GM23338 (cell line): ENCODE data around the gene NLGN1. TPM values are rescaled to one million over a fixed set of nuclear protein-coding genes. Genes with fewer than 3 reads are reported as not detected.

Experiments used
- ATAC-seq: fragments of 200-7000 bp; cut with Tn5 transposase; 3 replicates; pipeline ENCODE4 v1.9.1; 2020
- DNase-seq: peaks from one replicate; pipeline ENCODE4 v3.0.0-alpha.2; 2015; ENCODE audit warnings: low spot score
- H2AFZ ChIP-seq: fragments of 200-600 bp; sonication (generic); 2 replicates; pipeline ENCODE4 v1.8.0; 2016; ENCODE audit warnings: antibody characterized with exemption, mild to moderate bottlenecking, moderate library complexity
- H3F3A ChIP-seq: fragments of 200-600 bp; sonication (generic); replicated peaks from 2 replicates; pipeline ENCODE4 v1.8.0; 2017; ENCODE audit warnings: antibody characterized with exemption, mixed run types, low read depth
- H3K27ac ChIP-seq: fragments of 200-600 bp; sonication (generic); 2 replicates; pipeline ENCODE4 v1.6.1; 2016; ENCODE audit warnings: low read depth
- H3K27me3 ChIP-seq: fragments of 200-600 bp; sonication (generic); 2 replicates; pipeline ENCODE4 v1.8.0; 2016; ENCODE audit warnings: mild to moderate bottlenecking, mixed run types, moderate library complexity; ENCODE audit not compliant: insufficient read depth
- H3K36me3 ChIP-seq: fragments of 200-600 bp; sonication (generic); 2 replicates; pipeline ENCODE4 v1.8.0; 2016; ENCODE audit warnings: mild to moderate bottlenecking; ENCODE audit not compliant: insufficient read depth
- H3K4me1 ChIP-seq: fragments of 200-600 bp; sonication (generic); 2 replicates; pipeline ENCODE4 v1.8.0; 2016; ENCODE audit warnings: mild to moderate bottlenecking, moderate library complexity; ENCODE audit not compliant: insufficient read depth
- H3K4me2 ChIP-seq: fragments of 200-600 bp; sonication (generic); 2 replicates; pipeline ENCODE4 v1.7.1; 2017; ENCODE audit warnings: mixed run types
- H3K4me3 ChIP-seq: fragments of 200-600 bp; sonication (generic); 2 replicates; pipeline ENCODE4 v1.6.1; 2016; ENCODE audit warnings: mixed run types
- H3K79me2 ChIP-seq: fragments of 200-600 bp; sonication (generic); replicated peaks from 2 replicates; pipeline ENCODE4 v1.8.0; 2017; ENCODE audit warnings: mild to moderate bottlenecking; ENCODE audit not compliant: insufficient read depth
- H3K9me2 ChIP-seq: fragments of 200-600 bp; sonication (generic); 2 replicates; pipeline ENCODE4 v1.8.0; 2017; ENCODE audit not compliant: insufficient read depth
- H4K20me1 ChIP-seq: fragments of 200-600 bp; sonication (generic); replicated peaks from 2 replicates; pipeline ENCODE4 v1.8.0; 2017; ENCODE audit warnings: mild to moderate bottlenecking; ENCODE audit not compliant: insufficient read depth
- H3K27ac Mint-ChIP-seq: 2 replicates; pipeline ENCODE4 v1.8.0; 2020; ENCODE audit warnings: inconsistent platforms, mild to moderate bottlenecking, moderate library complexity, mixed read lengths
- H3K27me3 Mint-ChIP-seq: 3 replicates; pipeline ENCODE4 v1.8.0; 2022; ENCODE audit warnings: low read depth, mild to moderate bottlenecking, moderate library complexity, mixed read lengths, inconsistent platforms; ENCODE audit not compliant: insufficient read depth, poor library complexity
- H3K36me3 Mint-ChIP-seq: 3 replicates; pipeline ENCODE4 v1.8.0; 2021; ENCODE audit warnings: low read depth, mild to moderate bottlenecking, inconsistent platforms, moderate library complexity, mixed read lengths
- H3K4me1 Mint-ChIP-seq: 3 replicates; pipeline ENCODE4 v1.8.0; 2020; ENCODE audit warnings: mild to moderate bottlenecking, inconsistent platforms, mixed read lengths
- H3K4me3 Mint-ChIP-seq: 3 replicates; pipeline ENCODE4 v1.8.0; 2021; ENCODE audit warnings: moderate library complexity, mild to moderate bottlenecking, inconsistent platforms, mixed read lengths
- H3K9me3 Mint-ChIP-seq: 3 replicates; pipeline ENCODE4 v1.8.0; 2020; ENCODE audit warnings: moderate library complexity, mild to moderate bottlenecking, inconsistent platforms, mixed read lengths
- CREB1 ChIP-seq: fragments of 250-450 bp; sonication (Bioruptor Pico); IDR thresholded peaks from 2 replicates; pipeline ENCODE4 v1.5.0; 2020; ENCODE audit warnings: low read depth, mild to moderate bottlenecking, moderate library complexity
- CTCF ChIP-seq, 2 experiments: fragments of 200-600 bp in 1 of 2; sonication (generic) in 1 of 2; conservative IDR thresholded peaks; 2 replicates each; pipeline versions ENCODE4 v1.5.1 to v1.6.1; 2016 to 2017; ENCODE audit warnings: antibody characterized with exemption in 2 of 2, low read depth in 2 of 2, mild to moderate bottlenecking in 2 of 2, moderate library complexity in 1 of 2
- EZH2 ChIP-seq: fragments of 200-600 bp; sonication (generic); IDR thresholded peaks from one replicate; pipeline ENCODE4 v1.8.0; 2017; ENCODE audit warnings: antibody characterized with exemption, mild to moderate bottlenecking, low read depth; ENCODE audit not compliant: unreplicated experiment
- JUNB ChIP-seq: IDR thresholded peaks from one replicate; pipeline ENCODE4 v1.6.1; 2016; ENCODE audit warnings: antibody characterized with exemption; ENCODE audit not compliant: unreplicated experiment
- NANOG ChIP-seq: IDR thresholded peaks from 2 replicates; pipeline ENCODE4 v1.6.1; 2016; ENCODE audit warnings: antibody characterized with exemption, borderline replicate concordance
- POLR2AphosphoS5 ChIP-seq: IDR thresholded peaks from 2 replicates; pipeline ENCODE4 v1.6.1; 2016; ENCODE audit warnings: antibody characterized with exemption, low read depth
- REST ChIP-seq: IDR thresholded peaks from one replicate; pipeline ENCODE4 v1.6.1; 2018; ENCODE audit warnings: antibody characterized with exemption; ENCODE audit not compliant: unreplicated experiment
- STAT1 ChIP-seq: IDR thresholded peaks from one replicate; pipeline ENCODE4 v1.6.1; 2016; ENCODE audit warnings: antibody characterized with exemption; ENCODE audit not compliant: unreplicated experiment
- ZNF114 ChIP-seq: fragments of 250-450 bp; sonication (Bioruptor Pico); IDR thresholded peaks from 2 replicates; pipeline ENCODE4 v1.5.0; 2020; ENCODE audit warnings: mild to moderate bottlenecking, moderate library complexity
- ZNF462 ChIP-seq: fragments of 250-450 bp; sonication (Bioruptor Pico); IDR thresholded peaks from 2 replicates; pipeline ENCODE4 v1.5.0; 2020; ENCODE audit warnings: mild to moderate bottlenecking, moderate library complexity
- polyA plus RNA-seq: library from polyadenylated mRNA; unstranded; fragments of >200 nt; fragmentation: Nextera tagmentation; extraction: Ambion mirVana; gene quantifications from 2 replicates; pipeline ENCODE4 v1.2.1, GENCODE V29; 2016
- total RNA-seq: library from RNA; depleted of rRNA; stranded (reverse); fragments of >200 nt; shearing (Covaris generic); gene quantifications from 2 replicates; pipeline ENCODE4 v1.2.3, GENCODE V29; 2014

NLGN1 gene
- total and polyA plus RNA-seq, 2 experiments from 2014 or later: 6.5 to 18.6 TPM

- DNase-seq: no peak
- Histone ChIP-seq H3K4me3 (no peak overlapping the region), H4K20me1 (no peaks in the 10 kb centered on the region), H3K4me2 (no peak overlapping the region), H3K9me2 (no peaks in the 10 kb centered on the region), H3K36me3 (no peaks in the 10 kb centered on the region), H3K27me3 (no peaks in the 10 kb centered on the region), H3K79me2 (no peaks in the 10 kb centered on the region), H3K4me1 (no peaks in the 10 kb centered on the region), H2AFZ (no peak overlapping the region), H3F3A (no peaks in the 10 kb centered on the region), H3K27ac (no peak overlapping the region)
- ATAC-seq: no peak
- Mint-ChIP-seq H3K27me3 (no peaks in the 10 kb centered on the region), H3K9me3 (no peaks in the 10 kb centered on the region), H3K27ac (no peak overlapping the region), H3K4me1 (peaks cover 24% of the 10 kb centered on the region), H3K4me3 (no peak overlapping the region), H3K36me3 (no peaks in the 10 kb centered on the region)
- TF ChIP-seq ZNF114 (CRISPR knock-in tag): no peak
- no peak for TF ChIP-seq CREB1 (CRISPR knock-in tag)
- no peak for TF ChIP-seq EZH2
- no peak for TF ChIP-seq JUNB
- TF ChIP-seq ZNF462 (CRISPR knock-in tag): no peak
- no peak for TF ChIP-seq POLR2AphosphoS5
- no peak for TF ChIP-seq CTCF (conservative IDR thresholded peaks at IDR 0.05; ENCODE audit: low read depth in 2 of 2)
- TF ChIP-seq STAT1: no peak
- no peak for TF ChIP-seq NANOG
- TF ChIP-seq REST: no peak
These were observed 233.3 kb downstream of the NLGN1 start for GRCh38 chr3:173630849-173631248.
